ENCODE data around the gene MUC5B. TPM values are rescaled to one million over a fixed set of nuclear protein-coding genes. Genes with fewer than 3 reads are reported as not detected.
A peak's percentile ranks its signal among the peaks of the same experiment; 100 is the strongest.

MUC5B gene
- total RNA-seq, 2 experiments from 2014 or later = not detected

DNA sequence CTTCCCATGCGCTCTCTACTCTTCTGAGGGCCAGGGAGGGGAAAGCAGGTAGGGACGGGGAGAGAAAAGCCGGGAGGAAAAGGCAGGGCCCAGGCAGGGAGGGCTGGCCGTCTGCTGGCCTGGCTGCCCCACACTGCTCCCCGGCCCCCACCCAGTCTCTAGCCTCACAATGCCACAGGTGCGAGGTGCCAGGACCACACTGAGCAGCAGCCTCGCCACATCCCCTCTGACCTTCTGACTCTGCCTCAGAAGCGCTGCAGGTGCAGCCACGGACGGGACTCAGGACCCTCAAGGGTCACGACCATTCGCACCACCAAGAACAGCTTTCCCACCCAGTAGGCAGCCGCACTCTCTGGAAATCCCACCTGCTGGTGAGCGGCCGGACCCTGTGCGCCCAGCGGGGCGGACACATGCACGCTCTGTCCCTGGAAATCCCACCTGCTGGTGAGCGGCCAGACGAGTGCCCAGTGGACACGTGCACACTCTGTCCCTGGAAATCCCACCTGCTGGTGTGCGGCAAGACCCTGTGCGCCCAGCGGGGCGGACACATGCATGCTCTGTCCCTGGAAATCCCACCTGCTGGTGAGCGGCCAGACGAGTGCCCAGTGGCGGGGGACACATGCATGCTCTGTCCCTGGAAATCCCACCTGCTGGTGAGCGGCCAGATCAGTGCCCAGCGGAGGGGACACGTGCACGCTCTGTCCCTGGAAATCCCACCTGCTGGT is 66.5 kb downstream of the MUC5B start:
- TF ChIP-seq, protein P1, sequence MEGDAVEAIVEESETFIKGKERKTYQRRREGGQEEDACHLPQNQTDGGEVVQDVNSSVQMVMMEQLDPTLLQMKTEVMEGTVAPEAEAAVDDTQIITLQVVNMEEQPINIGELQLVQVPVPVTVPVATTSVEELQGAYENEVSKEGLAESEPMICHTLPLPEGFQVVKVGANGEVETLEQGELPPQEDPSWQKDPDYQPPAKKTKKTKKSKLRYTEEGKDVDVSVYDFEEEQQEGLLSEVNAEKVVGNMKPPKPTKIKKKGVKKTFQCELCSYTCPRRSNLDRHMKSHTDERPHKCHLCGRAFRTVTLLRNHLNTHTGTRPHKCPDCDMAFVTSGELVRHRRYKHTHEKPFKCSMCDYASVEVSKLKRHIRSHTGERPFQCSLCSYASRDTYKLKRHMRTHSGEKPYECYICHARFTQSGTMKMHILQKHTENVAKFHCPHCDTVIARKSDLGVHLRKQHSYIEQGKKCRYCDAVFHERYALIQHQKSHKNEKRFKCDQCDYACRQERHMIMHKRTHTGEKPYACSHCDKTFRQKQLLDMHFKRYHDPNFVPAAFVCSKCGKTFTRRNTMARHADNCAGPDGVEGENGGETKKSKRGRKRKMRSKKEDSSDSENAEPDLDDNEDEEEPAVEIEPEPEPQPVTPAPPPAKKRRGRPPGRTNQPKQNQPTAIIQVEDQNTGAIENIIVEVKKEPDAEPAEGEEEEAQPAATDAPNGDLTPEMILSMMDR (IDR thresholded peaks at IDR 0.05) = no peak
- Histone ChIP-seq H3K27me3 (ENCODE audit: control insufficient read depth in 1 of 2, insufficient read depth in 2 of 2, low read length in 2 of 2) (no peaks in the 10 kb centered on the region), H3K36me3 (ENCODE audit: insufficient read depth, low read length) (peaks cover 73% of the 10 kb centered on the region), H3K27ac (ENCODE audit: low read depth in 1 of 2, low read length in 2 of 2) (no peak overlapping the region), H3K9me3 (ENCODE audit: control insufficient read depth in 1 of 2, insufficient read depth in 1 of 2, low read length in 2 of 2) (no peaks in the 10 kb centered on the region), H3K4me1 (ENCODE audit: insufficient read depth, low read length) (no peaks in the 10 kb centered on the region), H3K4me3 (ENCODE audit: low read length) (no peak overlapping the region)
- Mint-ChIP-seq H3K27me3 (no peaks in the 10 kb centered on the region), H3K27ac (no peak overlapping the region), H3K36me3 (ENCODE audit: low read depth) (peaks cover 67% of the 10 kb centered on the region), H3K9me3 (no peaks in the 10 kb centered on the region), H3K4me3 (no peak overlapping the region), H3K4me1 (ENCODE audit: low read depth) (no peaks in the 10 kb centered on the region)
- ChIA-PET POLR2A (no interaction called here), CTCF (no interaction called here)
- DNase-seq (no peak), ATAC-seq (ENCODE audit: poor library complexity) (no peak)
- intact Hi-C loops (cut with DNase I, micrococcal nuclease) = no loop called here

DNA sequence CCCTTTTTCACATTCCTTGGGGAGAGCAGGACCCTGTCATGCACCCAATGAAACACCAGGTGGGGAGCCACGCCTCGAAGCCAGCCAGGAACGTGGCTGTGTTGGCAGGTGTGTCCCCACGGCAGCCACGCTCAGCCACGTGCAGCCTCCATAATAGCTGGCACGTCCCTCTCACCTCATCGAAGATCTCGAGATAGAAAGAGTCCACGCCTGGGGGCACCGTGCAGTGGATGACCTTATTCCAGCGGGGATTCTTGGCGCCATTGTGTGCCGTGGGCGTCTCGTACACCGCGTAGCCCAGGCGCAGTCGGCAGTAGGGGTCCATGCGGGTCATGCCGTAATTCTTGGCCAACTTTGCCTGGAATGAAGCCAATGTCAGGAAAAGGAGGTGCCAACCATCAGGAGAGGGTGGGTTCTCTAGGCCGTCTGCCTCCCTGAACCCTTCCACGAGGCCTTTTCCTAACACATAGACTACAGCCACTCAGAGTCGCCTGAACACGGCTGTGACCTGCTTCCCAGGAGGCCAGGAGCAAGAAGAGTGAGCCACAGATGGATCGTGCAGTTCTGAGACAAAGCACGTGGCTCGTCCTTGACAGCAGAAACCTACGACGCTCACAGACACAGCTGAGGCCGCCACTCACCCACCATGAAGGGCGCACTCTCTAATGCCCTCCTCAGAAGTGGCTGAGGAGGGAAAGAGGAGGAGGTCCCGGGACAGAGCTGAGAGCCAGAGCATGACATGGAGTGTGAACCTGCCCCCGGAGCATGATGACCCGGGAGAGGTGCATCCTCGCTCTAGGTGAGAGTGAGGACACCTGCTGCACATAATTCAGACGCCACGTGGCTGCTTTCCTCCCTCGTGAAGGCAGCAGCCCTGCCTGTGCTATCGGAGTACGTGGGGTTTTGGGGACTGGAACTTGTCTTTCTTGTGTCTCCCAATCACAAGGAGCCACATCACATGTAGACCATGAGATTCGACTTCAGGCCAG is 67.5 kb downstream of the MUC5B start:
- no peaks in the 10 kb centered on the region for H3K27me3 ChIP-seq (ENCODE audit: control insufficient read depth in 1 of 2, insufficient read depth in 2 of 2, low read length in 2 of 2)
- Mint-ChIP-seq H3K4me3 (no peak overlapping the region), H3K9me3 (no peaks in the 10 kb centered on the region), H3K36me3 (ENCODE audit: low read depth) (peaks cover 58% of the 10 kb centered on the region), H3K4me1 (ENCODE audit: low read depth) (no peaks in the 10 kb centered on the region), H3K27ac (no peak overlapping the region), H3K27me3 (no peaks in the 10 kb centered on the region)
- intact Hi-C loops (cut with DNase I, micrococcal nuclease) = no loop called here
- H3K36me3 ChIP-seq (ENCODE audit: insufficient read depth, low read length) = peaks cover 68% of the 10 kb centered on the region
- ChIA-PET POLR2A (interaction anchor here (0.6 kb wide), 1 partner anchor 249 kb away, joined by 4 read pairs; no protein-coding TSS in a partner anchor), CTCF (no interaction called here)
- TF ChIP-seq, protein P1 (IDR thresholded peaks at IDR 0.05) = no peak
- H3K9me3 ChIP-seq (ENCODE audit: control insufficient read depth in 1 of 2, insufficient read depth in 1 of 2, low read length in 2 of 2) = no peaks in the 10 kb centered on the region
- no peak for DNase-seq
- ATAC-seq (ENCODE audit: poor library complexity) = no peak
- H3K4me1 ChIP-seq (ENCODE audit: insufficient read depth, low read length) = no peaks in the 10 kb centered on the region
- no peak overlapping the region for H3K27ac ChIP-seq (ENCODE audit: low read depth in 1 of 2, low read length in 2 of 2)
- no peak overlapping the region for H3K4me3 ChIP-seq (ENCODE audit: low read length)

DNA sequence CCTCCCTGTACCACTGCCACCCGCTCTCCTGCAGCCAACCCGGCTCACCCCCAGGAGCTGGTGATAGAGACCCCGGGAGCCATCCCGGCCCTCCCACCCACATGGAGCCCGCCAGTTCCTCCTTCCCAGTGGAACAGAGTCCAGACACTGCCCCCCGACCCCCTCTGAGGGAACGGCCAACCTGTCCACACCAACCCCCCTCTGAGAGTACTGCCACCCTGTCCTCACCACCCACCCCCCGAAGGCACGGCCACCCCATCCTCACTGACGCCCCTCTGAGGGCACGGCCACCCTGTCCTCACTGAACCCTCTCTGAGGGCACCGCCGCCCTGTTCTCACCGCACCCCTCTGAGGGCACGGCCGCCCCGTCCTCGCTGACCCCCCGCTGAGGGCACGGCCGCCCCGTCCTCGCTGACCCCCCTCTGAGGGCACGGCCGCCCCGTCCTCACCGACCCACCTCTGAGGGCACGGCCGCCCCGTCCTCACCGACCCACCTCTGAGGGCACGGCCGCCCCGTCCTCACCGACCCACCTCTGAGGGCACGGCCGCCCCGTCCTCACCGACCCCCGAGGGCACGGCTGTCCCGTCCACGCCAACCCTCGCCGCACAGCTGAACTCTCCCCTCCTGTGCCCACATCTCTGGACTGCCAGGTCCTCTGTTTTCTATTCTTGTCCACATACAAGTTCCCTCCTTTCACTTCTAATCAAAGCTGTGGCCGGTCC is 68.6 kb downstream of the MUC5B start:
- ChIA-PET POLR2A (no interaction called here), CTCF (no interaction called here)
- Histone ChIP-seq H3K9me3 (ENCODE audit: control insufficient read depth in 1 of 2, insufficient read depth in 1 of 2, low read length in 2 of 2) (no peaks in the 10 kb centered on the region), H3K36me3 (ENCODE audit: insufficient read depth, low read length) (peaks cover 67% of the 10 kb centered on the region), H3K4me3 (ENCODE audit: low read length) (no peak overlapping the region), H3K4me1 (ENCODE audit: insufficient read depth, low read length) (no peaks in the 10 kb centered on the region), H3K27ac (ENCODE audit: low read depth in 1 of 2, low read length in 2 of 2) (no peak overlapping the region), H3K27me3 (ENCODE audit: control insufficient read depth in 1 of 2, insufficient read depth in 2 of 2, low read length in 2 of 2) (no peaks in the 10 kb centered on the region)
- ATAC-seq (ENCODE audit: poor library complexity) = no peak
- H3K4me3 Mint-ChIP-seq = no peak overlapping the region
- TF ChIP-seq, protein P1 (IDR thresholded peaks at IDR 0.05) = no peak
- peak in 1 of 14 experiments; percentile 19 for DNase-seq
- H3K9me3 Mint-ChIP-seq = no peaks in the 10 kb centered on the region
- H3K36me3 Mint-ChIP-seq (ENCODE audit: low read depth) = peaks cover 53% of the 10 kb centered on the region
- intact Hi-C loops (cut with DNase I, micrococcal nuclease) = no loop called here
- no peaks in the 10 kb centered on the region for H3K27me3 Mint-ChIP-seq
- no peaks in the 10 kb centered on the region for H3K4me1 Mint-ChIP-seq (ENCODE audit: low read depth)
- no peak overlapping the region for H3K27ac Mint-ChIP-seq

All from CD4-positive, alpha-beta T cell (primary cell).